ENCODE results near the gene ABCA13.
"Not testable (repeated sequence)": the region's sequence is repeated elsewhere in the genome, so short reads cannot be mapped to it uniquely, and the experiment has no call there.

The ABCA13 gene

DNA sequence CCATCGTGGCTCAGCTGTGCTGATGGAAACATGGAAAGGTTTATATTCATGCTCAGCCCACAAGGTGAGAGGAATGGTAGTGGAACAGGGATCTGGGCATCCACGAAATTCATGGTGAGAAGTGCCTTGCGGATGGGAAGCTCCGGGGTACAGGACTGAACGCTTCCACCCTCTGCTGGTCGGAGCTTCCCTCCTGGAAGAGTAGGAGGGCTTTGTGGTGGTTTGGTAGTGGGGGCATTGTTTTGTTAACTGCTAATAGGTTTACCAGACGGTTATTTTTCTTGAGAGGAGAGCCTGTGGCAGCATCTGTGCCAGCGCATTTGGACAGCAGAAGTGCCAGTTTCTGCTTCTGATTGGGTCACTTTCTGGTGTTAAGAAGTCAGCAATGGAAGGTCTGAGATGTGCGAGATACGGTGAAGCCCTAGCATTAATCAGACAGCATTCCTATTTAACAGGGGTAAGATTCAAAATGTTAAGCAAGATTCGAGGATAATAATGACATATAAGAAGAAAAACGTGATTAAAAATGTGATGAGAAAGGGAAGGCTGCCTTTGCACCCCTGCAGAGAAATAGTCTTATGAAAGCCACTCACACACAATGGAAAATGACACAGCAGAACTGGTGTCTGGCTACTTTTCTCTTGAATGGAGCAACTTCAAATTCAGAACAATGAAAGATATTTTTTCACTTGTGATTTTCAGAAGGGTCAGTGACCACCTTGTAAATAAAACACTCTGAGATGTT lies 17.7 kb downstream of the ABCA13 start:
- TF ChIP-seq ZFX (IDR thresholded peaks at IDR 0.05): no peak
- TF ChIP-seq, protein P1, sequence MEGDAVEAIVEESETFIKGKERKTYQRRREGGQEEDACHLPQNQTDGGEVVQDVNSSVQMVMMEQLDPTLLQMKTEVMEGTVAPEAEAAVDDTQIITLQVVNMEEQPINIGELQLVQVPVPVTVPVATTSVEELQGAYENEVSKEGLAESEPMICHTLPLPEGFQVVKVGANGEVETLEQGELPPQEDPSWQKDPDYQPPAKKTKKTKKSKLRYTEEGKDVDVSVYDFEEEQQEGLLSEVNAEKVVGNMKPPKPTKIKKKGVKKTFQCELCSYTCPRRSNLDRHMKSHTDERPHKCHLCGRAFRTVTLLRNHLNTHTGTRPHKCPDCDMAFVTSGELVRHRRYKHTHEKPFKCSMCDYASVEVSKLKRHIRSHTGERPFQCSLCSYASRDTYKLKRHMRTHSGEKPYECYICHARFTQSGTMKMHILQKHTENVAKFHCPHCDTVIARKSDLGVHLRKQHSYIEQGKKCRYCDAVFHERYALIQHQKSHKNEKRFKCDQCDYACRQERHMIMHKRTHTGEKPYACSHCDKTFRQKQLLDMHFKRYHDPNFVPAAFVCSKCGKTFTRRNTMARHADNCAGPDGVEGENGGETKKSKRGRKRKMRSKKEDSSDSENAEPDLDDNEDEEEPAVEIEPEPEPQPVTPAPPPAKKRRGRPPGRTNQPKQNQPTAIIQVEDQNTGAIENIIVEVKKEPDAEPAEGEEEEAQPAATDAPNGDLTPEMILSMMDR (conservative IDR thresholded peaks at IDR 0.05): no peak
- no peak overlapping the region for H3K27ac ChIP-seq

DNA sequence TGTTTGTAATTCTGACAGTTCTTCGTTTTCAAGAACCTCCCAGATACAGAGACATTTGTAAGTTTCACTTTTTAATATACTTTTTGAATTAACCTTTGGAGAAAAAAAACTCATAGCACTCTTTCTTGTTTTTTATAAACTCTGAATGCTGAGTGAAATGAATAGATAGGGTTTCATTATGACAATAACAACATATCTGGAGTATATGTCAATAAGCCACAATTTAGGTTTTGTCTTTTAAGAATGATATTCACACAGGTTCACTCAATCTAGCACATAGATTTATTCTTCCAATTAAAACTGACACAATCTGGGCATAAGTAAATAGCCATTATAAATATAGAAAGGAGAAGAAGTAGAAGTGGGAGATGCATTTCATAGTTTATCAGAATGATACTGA lies 21.7 kb downstream of the ABCA13 start:
- TF ChIP-seq, protein P1 (conservative IDR thresholded peaks at IDR 0.05): no peak
- TF ChIP-seq ZFX (IDR thresholded peaks at IDR 0.05): no peak
- no peak overlapping the region for H3K27ac ChIP-seq

DNA sequence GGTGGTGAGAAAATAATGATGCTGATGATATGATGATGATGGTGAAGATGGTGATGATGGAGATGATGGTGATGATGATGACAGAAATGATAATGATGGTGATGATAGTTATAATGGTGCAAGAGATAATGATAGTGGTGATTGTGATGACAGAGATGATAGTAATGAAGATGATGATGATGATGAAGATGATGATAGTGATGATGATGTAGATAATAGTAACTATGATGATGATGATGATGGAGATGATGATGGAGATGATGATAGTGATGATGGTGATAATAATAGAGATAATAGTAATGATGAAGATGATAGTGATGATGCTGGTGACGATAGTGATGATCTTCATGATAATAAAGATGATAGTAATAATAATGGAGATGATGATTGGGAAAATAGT lies 22.2 kb downstream of the ABCA13 start:
- no peak overlapping the region for H3K27ac ChIP-seq
- no peak for TF ChIP-seq ZFX (IDR thresholded peaks at IDR 0.05)
- TF ChIP-seq, protein P1 (conservative IDR thresholded peaks at IDR 0.05): no peak

DNA sequence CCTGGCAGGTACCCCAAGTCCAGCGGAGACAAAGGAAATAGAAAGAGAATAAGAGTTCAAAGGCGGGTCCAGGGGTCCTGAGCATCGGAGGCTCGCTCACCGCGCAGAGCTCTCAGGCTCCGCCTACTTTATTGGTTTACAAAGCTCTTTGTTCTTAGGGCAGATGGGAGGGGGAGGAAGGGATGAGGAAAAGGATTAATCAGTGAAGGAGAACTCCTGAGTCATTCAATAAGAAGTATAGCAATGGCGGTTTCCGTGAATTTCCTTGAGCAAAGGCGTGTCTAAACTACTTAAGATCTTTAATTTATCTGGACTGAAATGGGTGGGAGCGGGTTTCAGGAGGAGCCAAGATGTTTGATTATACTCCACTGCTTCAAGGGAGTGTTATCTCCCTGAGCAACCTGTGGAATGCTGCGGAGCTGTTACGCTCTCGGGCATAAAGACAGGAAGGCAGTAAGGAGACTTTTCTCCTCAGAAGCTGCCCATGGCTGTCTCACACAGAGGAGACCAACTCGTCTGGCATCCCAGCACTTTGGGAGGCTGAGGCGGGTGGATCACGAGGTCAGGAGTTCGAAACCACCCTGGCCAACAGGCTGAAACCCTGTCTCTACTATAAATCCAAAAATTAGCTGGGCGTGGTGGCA lies 29.8 kb downstream of the ABCA13 start:
- H3K27ac ChIP-seq: not testable (repeated sequence)

DNA sequence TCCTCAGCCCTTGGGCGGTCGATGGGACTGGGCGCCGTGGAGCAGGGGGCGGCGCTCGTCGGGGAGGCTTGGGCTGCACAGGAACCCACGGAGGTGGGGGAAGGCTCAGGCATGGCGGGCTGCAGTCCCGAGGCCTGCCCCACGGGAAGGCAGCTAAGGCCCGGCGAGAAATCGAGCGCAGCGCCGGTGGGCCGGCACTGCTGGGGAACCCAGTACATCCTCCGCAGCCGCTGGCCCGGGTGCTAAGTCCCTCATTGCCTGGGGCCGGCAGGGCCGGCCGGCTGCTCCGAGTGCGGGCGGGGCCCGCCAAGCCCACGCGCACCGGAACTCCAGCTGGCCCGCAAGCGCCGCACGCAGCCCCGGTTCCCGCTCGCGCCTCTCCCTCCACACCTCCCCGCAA lies 31.7 kb downstream of the ABCA13 start:
- not testable (repeated sequence) for H3K27ac ChIP-seq

DNA sequence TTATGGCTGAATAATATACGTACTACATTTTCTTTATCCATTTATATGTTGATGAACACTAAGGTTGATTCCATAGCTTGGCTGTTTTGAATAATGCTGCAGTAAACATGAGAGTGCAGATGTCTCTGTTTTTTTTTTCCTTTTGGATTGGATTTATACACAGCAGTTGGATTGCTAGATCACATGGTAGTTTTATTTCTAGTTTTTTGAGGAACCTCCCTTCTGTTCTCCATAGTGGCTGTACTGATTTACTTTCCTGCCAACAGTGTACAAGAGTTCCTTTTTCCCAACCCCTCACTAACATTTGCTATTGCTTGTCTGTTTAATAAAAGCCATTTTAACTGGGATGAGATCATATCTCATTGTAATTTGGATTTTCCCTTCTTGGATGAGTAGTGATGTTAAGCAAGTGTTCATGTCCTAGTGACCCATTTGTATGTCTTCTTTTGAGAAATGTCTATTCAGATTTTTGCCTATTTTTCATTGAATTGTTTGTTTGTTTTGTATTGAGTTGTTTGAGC lies 36.0 kb downstream of the ABCA13 start:
- TF ChIP-seq, protein P1 (conservative IDR thresholded peaks at IDR 0.05): no peak
- TF ChIP-seq ZFX (IDR thresholded peaks at IDR 0.05): no peak
- H3K27ac ChIP-seq: no peak overlapping the region

DNA sequence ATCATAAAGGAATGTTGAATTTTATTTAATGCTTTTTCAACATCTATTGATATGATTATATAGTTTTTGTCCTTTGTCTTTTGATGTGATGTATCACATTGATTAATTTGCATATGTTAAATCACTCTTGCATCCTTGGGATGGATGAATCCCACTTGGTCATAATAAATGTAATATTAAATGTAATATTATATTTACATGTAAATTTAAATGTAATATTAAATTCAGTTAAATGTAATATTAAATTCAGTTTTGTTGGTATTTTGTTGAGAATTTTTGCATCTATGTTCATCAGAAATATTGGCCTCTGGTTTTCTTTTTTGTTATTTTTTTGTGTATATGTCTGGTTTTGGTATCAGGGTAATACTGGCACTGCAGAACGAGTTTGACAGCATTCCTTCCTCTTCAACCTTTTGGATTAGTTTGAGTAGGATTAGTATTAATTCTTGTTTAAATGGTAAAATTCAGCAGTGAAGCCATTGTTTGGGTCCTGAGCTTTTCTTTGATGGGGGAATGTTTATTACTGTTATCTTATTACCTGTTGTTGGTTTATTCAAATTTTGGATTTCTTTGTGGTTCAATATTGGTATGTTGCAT lies 37.8 kb downstream of the ABCA13 start:
- no peak for TF ChIP-seq ZFX (IDR thresholded peaks at IDR 0.05)
- TF ChIP-seq, protein P1 (conservative IDR thresholded peaks at IDR 0.05): no peak
- no peak overlapping the region for H3K27ac ChIP-seq

DNA sequence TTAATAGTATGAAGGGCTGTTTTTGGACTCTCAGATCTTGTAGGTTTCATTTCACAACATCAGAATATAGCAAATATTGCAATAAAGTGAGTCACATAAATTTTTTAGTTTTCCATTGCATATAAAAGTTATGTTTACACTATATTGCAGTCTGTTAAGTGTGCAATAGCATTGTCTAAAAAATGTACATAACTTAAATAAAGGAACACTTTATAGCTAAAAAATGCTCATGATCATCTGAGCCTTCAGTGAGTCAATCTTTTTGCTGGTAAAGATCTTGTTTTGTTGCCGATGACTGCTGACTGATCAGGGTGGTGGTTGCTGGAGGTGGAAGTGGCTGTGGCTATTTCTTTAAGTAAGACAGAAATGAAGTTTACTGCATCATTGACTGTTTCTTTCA lies 42.0 kb downstream of the ABCA13 start:
- TF ChIP-seq, protein P1 (conservative IDR thresholded peaks at IDR 0.05): no peak
- TF ChIP-seq ZFX (IDR thresholded peaks at IDR 0.05): no peak

More for the DNA sequence above, 42.0 kb downstream of the ABCA13 start:
- H3K27ac ChIP-seq: no peak overlapping the region
